Subcutaneous abdominal adipose tissue (tissue), 5 donors: ENCODE results near the gene TSKS.

ENCODE experiments used
- H3K27ac ChIP-seq: one replicate; pipeline ENCODE4 v1.7.0; 2013; ENCODE audit warnings: low read depth, mild to moderate bottlenecking, inconsistent platforms, low read length, moderate library complexity
- H3K27me3 ChIP-seq, 5 donors: one replicate each; pipeline ENCODE4 v1.7.0; 2013; ENCODE audit warnings: low read length in 5 of 5, inconsistent platforms in 1 of 5; ENCODE audit not compliant: control insufficient read depth in 5 of 5, insufficient read depth in 4 of 5
- H3K36me3 ChIP-seq, 5 donors: one replicate each; pipeline ENCODE4 v1.7.0; 2013; ENCODE audit warnings: low read length in 5 of 5; ENCODE audit not compliant: control insufficient read depth in 5 of 5, insufficient read depth in 5 of 5
- H3K4me1 ChIP-seq, 5 donors: one replicate each; pipeline ENCODE4 v1.7.0; 2013; ENCODE audit warnings: low read length in 5 of 5, mild to moderate bottlenecking in 3 of 5, moderate library complexity in 1 of 5; ENCODE audit not compliant: control insufficient read depth in 5 of 5, insufficient read depth in 5 of 5
- H3K4me3 ChIP-seq, 5 donors: one replicate each; pipeline ENCODE4 v1.7.0; 2013; ENCODE audit warnings: low read length in 5 of 5, low read depth in 1 of 5
- H3K9ac ChIP-seq, 5 donors: one replicate each; pipeline ENCODE4 v1.7.0; 2013; ENCODE audit warnings: low read length in 5 of 5, mild to moderate bottlenecking in 4 of 5, moderate library complexity in 3 of 5
- H3K9me3 ChIP-seq, 5 donors: one replicate each; pipeline ENCODE4 v1.7.0; 2013; ENCODE audit warnings: low read length in 5 of 5; ENCODE audit not compliant: control insufficient read depth in 5 of 5
- donor health status: healthy.
- donor health status: healthy.
- donor health status: healthy.
- donor health status: healthy.
- donor health status: healthy.

Gene TSKS

GRCh38 chr19:49767967-49768581 lies 5.0 kb upstream of the TSKS start:
- Histone ChIP-seq H3K9me3 (no peaks in the 10 kb centered on the region), H3K27ac (peak overlapping the region; percentile 72), H3K4me1 (peaks cover 11 to 42% (median 32%) of the 10 kb centered on the region in 5 donors), H3K9ac (peak overlapping the region; percentile 59 to 97 (median 91)), H3K27me3 (peaks cover 0 to 3% (median 0%) of the 10 kb centered on the region in 5 donors), H3K4me3 (peak overlapping the region; percentile 79 to 94 (median 88)), H3K36me3 (peaks cover 0 to 7% (median 0%) of the 10 kb centered on the region in 5 donors)

GRCh38 chr19:49767381-49767780 lies 4.3 kb upstream of the TSKS start:
- H3K27me3 ChIP-seq = peaks cover 0 to 3% (median 0%) of the 10 kb centered on the region in 5 donors
- H3K9me3 ChIP-seq = no peaks in the 10 kb centered on the region
- peak overlapping the region; percentile 79 to 94 (median 88) for H3K4me3 ChIP-seq
- peak overlapping the region; percentile 59 to 97 (median 91) for H3K9ac ChIP-seq
- peaks cover 11 to 42% (median 32%) of the 10 kb centered on the region in 5 donors for H3K4me1 ChIP-seq
- peaks cover 0 to 4% (median 0%) of the 10 kb centered on the region in 5 donors for H3K36me3 ChIP-seq
- peak overlapping the region; percentile 72 for H3K27ac ChIP-seq

- no peaks in the 10 kb centered on the region for H3K9me3 ChIP-seq
- H3K36me3 ChIP-seq = peaks cover 0 to 4% (median 0%) of the 10 kb centered on the region in 5 donors
- peaks cover 0 to 3% (median 0%) of the 10 kb centered on the region in 5 donors for H3K27me3 ChIP-seq
- H3K4me3 ChIP-seq = peak within 1 kb of the TSS; percentile 79 to 94 (median 88)
- peak within 1 kb of the TSS; percentile 89 to 98 (median 97) for H3K9ac ChIP-seq
- peaks cover 11 to 42% (median 35%) of the 10 kb centered on the region in 5 donors for H3K4me1 ChIP-seq
- peak within 1 kb of the TSS; percentile 98 for H3K27ac ChIP-seq
Observed at GRCh38 chr19:49766930-49767299, 3.8 kb upstream of the TSKS start, which contains the start of gene AP2A1. Gene AP2A1 (plus strand): TSS chr19:49767001. CDS start chr19:49767134, 133 bp downstream.

GRCh38 chr19:49766007-49766929 lies 3.2 kb upstream of the TSKS start:
- peaks cover 0 to 4% (median 0%) of the 10 kb centered on the region in 5 donors for H3K36me3 ChIP-seq
- peak overlapping the region; percentile 43 to 98 (median 79) for H3K9ac ChIP-seq
- H3K4me3 ChIP-seq = peak overlapping the region; percentile 30 to 79 (median 67)
- peak overlapping the region; percentile 98 for H3K27ac ChIP-seq
- H3K9me3 ChIP-seq = no peaks in the 10 kb centered on the region
- H3K4me1 ChIP-seq = peaks cover 12 to 48% (median 42%) of the 10 kb centered on the region in 5 donors
- peaks cover 0 to 3% (median 0%) of the 10 kb centered on the region in 5 donors for H3K27me3 ChIP-seq

- Histone ChIP-seq H3K27ac (peak overlapping the region; percentile 98), H3K4me3 (no peak overlapping the region), H3K36me3 (no peaks in the 10 kb centered on the region), H3K4me1 (peaks cover 13 to 42% (median 40%) of the 10 kb centered on the region in 5 donors), H3K27me3 (peaks cover 0 to 3% (median 0%) of the 10 kb centered on the region in 5 donors), H3K9ac (no peak overlapping the region), H3K9me3 (no peaks in the 10 kb centered on the region)
Observed at GRCh38 chr19:49764341-49764740, 1.2 kb upstream of the TSKS start.

- H3K4me3 ChIP-seq = peak overlapping the region in 1 of 5 donors; percentile 6
- peak overlapping the region in 2 of 5 donors; percentile 15 to 53 for H3K9ac ChIP-seq
- no peaks in the 10 kb centered on the region for H3K36me3 ChIP-seq
- H3K27ac ChIP-seq = peak overlapping the region; percentile 81
- peaks cover 9 to 21% (median 18%) of the 10 kb centered on the region in 5 donors for H3K4me1 ChIP-seq
- H3K9me3 ChIP-seq = no peaks in the 10 kb centered on the region
- H3K27me3 ChIP-seq = peaks cover 0 to 3% (median 0%) of the 10 kb centered on the region in 5 donors
Observed at GRCh38 chr19:49761625-49762311, 1.3 kb downstream of the TSKS start.

- H3K4me1 ChIP-seq = peaks cover 8 to 21% (median 17%) of the 10 kb centered on the region in 5 donors
- no peaks in the 10 kb centered on the region for H3K36me3 ChIP-seq
- peaks cover 0 to 3% (median 0%) of the 10 kb centered on the region in 5 donors for H3K27me3 ChIP-seq
- no peak overlapping the region for H3K4me3 ChIP-seq
- peak overlapping the region; percentile 81 for H3K27ac ChIP-seq
- peak overlapping the region in 2 of 5 donors; percentile 15 to 53 for H3K9ac ChIP-seq
- peaks cover 0 to under 1% (median 0%) of the 10 kb centered on the region in 5 donors for H3K9me3 ChIP-seq
Observed at GRCh38 chr19:49761249-49761624, 1.9 kb downstream of the TSKS start.

- no peaks in the 10 kb centered on the region for H3K36me3 ChIP-seq
- H3K4me3 ChIP-seq = no peak overlapping the region
- peaks cover 0 to 7% (median 4%) of the 10 kb centered on the region in 5 donors for H3K9me3 ChIP-seq
- H3K4me1 ChIP-seq = peaks cover 2 to 12% (median 6%) of the 10 kb centered on the region in 5 donors
- H3K27me3 ChIP-seq = no peaks in the 10 kb centered on the region
- H3K27ac ChIP-seq = no peak overlapping the region
- no peak overlapping the region for H3K9ac ChIP-seq
Observed at GRCh38 chr19:49758292-49758691, 4.8 kb downstream of the TSKS start.

- H3K9me3 ChIP-seq = peaks cover 0 to 7% (median 4%) of the 10 kb centered on the region in 5 donors
- no peaks in the 10 kb centered on the region for H3K27me3 ChIP-seq
- H3K9ac ChIP-seq = no peak overlapping the region
- H3K4me1 ChIP-seq = no peaks in the 10 kb centered on the region
- no peaks in the 10 kb centered on the region for H3K36me3 ChIP-seq
- H3K4me3 ChIP-seq = no peak overlapping the region
- no peak overlapping the region for H3K27ac ChIP-seq
Observed at GRCh38 chr19:49755956-49756355, 7.2 kb downstream of the TSKS start.
